ENCODE results near the gene BCL7C.

BCL7C gene

GRCh38 chr16:30901201-30902028 is 7.5 kb upstream of the BCL7C start:
- H3K36me3 ChIP-seq (ENCODE audit: insufficient read depth, low read length) = no peaks in the 10 kb centered on the region
- H3K79me2 ChIP-seq (ENCODE audit: insufficient read depth, low read length) = no peaks in the 10 kb centered on the region
- no peaks in the 10 kb centered on the region for H4K20me1 ChIP-seq (ENCODE audit: insufficient read depth, low read length)
- peak overlapping the region; percentile 40; the same call in 1 of the 2 replicates for H3K9ac ChIP-seq (ENCODE audit: low read length)
- no peaks in the 10 kb centered on the region for H3K27me3 ChIP-seq (ENCODE audit: insufficient read depth, low read length)
- H3K9me2 ChIP-seq (ENCODE audit: low read depth, low read length) = no peaks in the 10 kb centered on the region
- H2AFZ ChIP-seq (ENCODE audit: low read length) = no peak overlapping the region
- peak overlapping the region; percentile 66 for H3K4me2 ChIP-seq (ENCODE audit: low read length)
- peaks cover 42% of the 10 kb centered on the region for H3K4me1 ChIP-seq (ENCODE audit: insufficient read depth, low read length, severe bottlenecking)
- no peak for TF ChIP-seq CTCF (IDR thresholded peaks at IDR 0.05; ENCODE audit: low read length)
- TF ChIP-seq EZH2 (IDR thresholded peaks at IDR 0.05; ENCODE audit: borderline replicate concordance, low read length) = no peak
- peak overlapping the region; percentile 44 for H3K4me3 ChIP-seq (ENCODE audit: low read depth, low read length, poor library complexity, severe bottlenecking)
- no peaks in the 10 kb centered on the region for H3F3A ChIP-seq (ENCODE audit: insufficient read depth, low read length)
- no peaks in the 10 kb centered on the region for H3K9me3 ChIP-seq (ENCODE audit: low read length)
- H3K27ac ChIP-seq (ENCODE audit: low read depth, low read length, poor library complexity, severe bottlenecking) = no peak overlapping the region

GRCh38 chr16:30900588-30900987 is 6.7 kb upstream of the BCL7C start:
- no peaks in the 10 kb centered on the region for H3K79me2 ChIP-seq (ENCODE audit: insufficient read depth, low read length)
- no peaks in the 10 kb centered on the region for H3K36me3 ChIP-seq (ENCODE audit: insufficient read depth, low read length)
- no peak overlapping the region for H2AFZ ChIP-seq (ENCODE audit: low read length)
- H3K9ac ChIP-seq (ENCODE audit: low read length) = no peak overlapping the region
- no peaks in the 10 kb centered on the region for H3K9me3 ChIP-seq (ENCODE audit: low read length)
- H3F3A ChIP-seq (ENCODE audit: insufficient read depth, low read length) = no peaks in the 10 kb centered on the region
- H3K9me2 ChIP-seq (ENCODE audit: low read depth, low read length) = no peaks in the 10 kb centered on the region
- no peaks in the 10 kb centered on the region for H3K27me3 ChIP-seq (ENCODE audit: insufficient read depth, low read length)
- H3K4me2 ChIP-seq (ENCODE audit: low read length) = no peak overlapping the region
- H3K4me3 ChIP-seq (ENCODE audit: low read depth, low read length, poor library complexity, severe bottlenecking) = no peak overlapping the region
- TF ChIP-seq CTCF (IDR thresholded peaks at IDR 0.05; ENCODE audit: low read length) (no peak), EZH2 (IDR thresholded peaks at IDR 0.05; ENCODE audit: borderline replicate concordance, low read length) (no peak)
- peaks cover 50% of the 10 kb centered on the region for H3K4me1 ChIP-seq (ENCODE audit: insufficient read depth, low read length, severe bottlenecking)
- no peaks in the 10 kb centered on the region for H4K20me1 ChIP-seq (ENCODE audit: insufficient read depth, low read length)
- H3K27ac ChIP-seq (ENCODE audit: low read depth, low read length, poor library complexity, severe bottlenecking) = no peak overlapping the region

- no peak overlapping the region for H3K4me3 ChIP-seq (ENCODE audit: low read depth, low read length, poor library complexity, severe bottlenecking)
- TF ChIP-seq EZH2 (IDR thresholded peaks at IDR 0.05; ENCODE audit: borderline replicate concordance, low read length) (no peak), CTCF (IDR thresholded peaks at IDR 0.05; ENCODE audit: low read length) (no peak)
- no peaks in the 10 kb centered on the region for H3K36me3 ChIP-seq (ENCODE audit: insufficient read depth, low read length)
- H3K9me2 ChIP-seq (ENCODE audit: low read depth, low read length) = no peaks in the 10 kb centered on the region
- no peak overlapping the region for H3K9ac ChIP-seq (ENCODE audit: low read length)
- H2AFZ ChIP-seq (ENCODE audit: low read length) = no peak overlapping the region
- no peaks in the 10 kb centered on the region for H3K27me3 ChIP-seq (ENCODE audit: insufficient read depth, low read length)
- no peaks in the 10 kb centered on the region for H3K9me3 ChIP-seq (ENCODE audit: low read length)
- no peaks in the 10 kb centered on the region for H3K79me2 ChIP-seq (ENCODE audit: insufficient read depth, low read length)
- H3K4me1 ChIP-seq (ENCODE audit: insufficient read depth, low read length, severe bottlenecking) = peaks cover 58% of the 10 kb centered on the region
- no peaks in the 10 kb centered on the region for H4K20me1 ChIP-seq (ENCODE audit: insufficient read depth, low read length)
- H3K27ac ChIP-seq (ENCODE audit: low read depth, low read length, poor library complexity, severe bottlenecking) = no peak overlapping the region
- H3F3A ChIP-seq (ENCODE audit: insufficient read depth, low read length) = 0 out of 2 replicates have a peak, but pooled peaks cover 3% of the 10 kb centered on the region
- H3K4me2 ChIP-seq (ENCODE audit: low read length) = no peak overlapping the region
Measured at GRCh38 chr16:30899794-30900193, 5.9 kb upstream of the BCL7C start.

All from OCI-LY1 (cell line).